ENCODE measurements around the gene NFIC.

GRCh38 chr19:3366753-3367627 is 607 bp downstream of the NFIC start:
- TF ChIP-seq CTCF (IDR thresholded peaks at IDR 0.05; ENCODE audit: low read depth, low read length, poor library complexity, severe bottlenecking) (no peak), EZH2phosphoT487 (IDR thresholded peaks at IDR 0.05; ENCODE audit: borderline replicate concordance, low read length) (no peak)

Data from DOHH2 (cell line).